GM12864 (cell line): ENCODE results near the gene CLEC4M.
"Not testable (repeated sequence)": the region's sequence is repeated elsewhere in the genome, so short reads cannot be mapped to it uniquely, and the experiment has no call there.

Experiments used
- DNase-seq: peaks from one replicate; pipeline ENCODE4 v3.0.0-alpha.2; 2011; ENCODE audit warnings: low read depth
- H3K4me3 ChIP-seq: 2 replicates; pipeline ENCODE4 v1.5.1; 2011; ENCODE audit warnings: mild to moderate bottlenecking, low read depth, low read length, control low read depth
- CTCF ChIP-seq: IDR thresholded peaks from 2 replicates; pipeline ENCODE4 v1.5.1; 2011; ENCODE audit warnings: low read depth, mild to moderate bottlenecking, moderate library complexity, low read length, control low read depth, inconsistent platforms; ENCODE audit errors: missing control alignments

CLEC4M gene

GRCh38 chr19:7757358-7757757, 5.7 kb upstream of the CLEC4M start:
- H3K4me3 ChIP-seq, result no peak overlapping the region
- TF ChIP-seq CTCF, result no peak
- no peak for DNase-seq

GRCh38 chr19:7759156-7759555, 3.9 kb upstream of the CLEC4M start:
- no peak for DNase-seq
- no peak for TF ChIP-seq CTCF
- no peak overlapping the region for H3K4me3 ChIP-seq

- DNase-seq, result no peak
- no peak for TF ChIP-seq CTCF
- no peak overlapping the region for H3K4me3 ChIP-seq
Measured at GRCh38 chr19:7763696-7764095, 653 bp downstream of the CLEC4M start.

GRCh38 chr19:7764157-7764556, 1.1 kb downstream of the CLEC4M start:
- DNase-seq, H3K4me3 ChIP-seq: not testable (repeated sequence)

GRCh38 chr19:7765043-7765442, 2.0 kb downstream of the CLEC4M start:
- not testable (repeated sequence) for DNase-seq, H3K4me3 ChIP-seq

GRCh38 chr19:7766535-7766934, 3.5 kb downstream of the CLEC4M start:
- DNase-seq, result no peak
- TF ChIP-seq CTCF, result no peak
- no peak overlapping the region for H3K4me3 ChIP-seq

- H3K4me3 ChIP-seq, result no peak overlapping the region
- TF ChIP-seq CTCF, result no peak
- DNase-seq, result no peak
Measured at GRCh38 chr19:7767487-7767886, 4.4 kb downstream of the CLEC4M start.

GRCh38 chr19:7769171-7769570, 6.1 kb downstream of the CLEC4M start:
- DNase-seq, result no peak
- TF ChIP-seq CTCF, result no peak
- no peak overlapping the region for H3K4me3 ChIP-seq
